Midbrain (tissue), 1 donor: ENCODE results near the gene RBP7.
"Not testable (repeated sequence)": the region's sequence is repeated elsewhere in the genome, so short reads cannot be mapped to it uniquely, and the experiment has no call there.

Experiments
- DNase-seq: peaks from one replicate; lab custom pipeline; 2025; lab: John Stamatoyannopoulos, UW

RBP7 gene

GRCh38 chr1:9996624-9997582 is at the start of gene RBP7:
RBP7 (plus strand) TSS chr1:9997228; CDS start chr1:9997259, 31 bp downstream.
- no peak for DNase-seq

GRCh38 chr1:9957726-9958125 is 39.3 kb upstream of the RBP7 start:
- no peak for DNase-seq

GRCh38 chr1:9960011-9960410 is 37.0 kb upstream of the RBP7 start:
- no peak for DNase-seq

GRCh38 chr1:9960706-9961562 is 36.1 kb upstream of the RBP7 start:
- no peak for DNase-seq

GRCh38 chr1:9984253-9984652 is 12.8 kb upstream of the RBP7 start:
- DNase-seq, result peak; percentile 31

- DNase-seq, result no peak
Measured at GRCh38 chr1:9985001-9985400, 12.0 kb upstream of the RBP7 start.

GRCh38 chr1:9989773-9990172 is 7.3 kb upstream of the RBP7 start:
- DNase-seq, result no peak

- no peak for DNase-seq
Measured at GRCh38 chr1:9990944-9991343, 6.1 kb upstream of the RBP7 start.

- DNase-seq, result no peak
Measured at GRCh38 chr1:9992910-9993309, 4.1 kb upstream of the RBP7 start.

GRCh38 chr1:9993561-9994075 is 3.4 kb upstream of the RBP7 start:
- DNase-seq, result no peak

GRCh38 chr1:10001016-10001665 is 4.1 kb downstream of the RBP7 start:
- DNase-seq, result peak; percentile 49

GRCh38 chr1:10005248-10005647 is 8.2 kb downstream of the RBP7 start:
- not testable (repeated sequence) for DNase-seq

GRCh38 chr1:10007169-10007568 is 10.1 kb downstream of the RBP7 start:
- DNase-seq, result no peak

- no peak for DNase-seq
Measured at GRCh38 chr1:10014016-10014415, 17.0 kb downstream of the RBP7 start.

- DNase-seq, result no peak
Measured at GRCh38 chr1:10019561-10019960, 22.5 kb downstream of the RBP7 start.

GRCh38 chr1:10020086-10020485 is 23.1 kb downstream of the RBP7 start:
- DNase-seq, result no peak

GRCh38 chr1:10020678-10021077 is 23.6 kb downstream of the RBP7 start:
- DNase-seq, result not testable (repeated sequence)

- not testable (repeated sequence) for DNase-seq
Measured at GRCh38 chr1:10021992-10022391, 25.0 kb downstream of the RBP7 start.

GRCh38 chr1:10022656-10023055 is 25.6 kb downstream of the RBP7 start:
- no peak for DNase-seq

- no peak for DNase-seq
Measured at GRCh38 chr1:10025354-10025753, 28.3 kb downstream of the RBP7 start.

- no peak for DNase-seq
Measured at GRCh38 chr1:10027027-10027426, 30.0 kb downstream of the RBP7 start.

GRCh38 chr1:10028956-10029500 is 32.0 kb downstream of the RBP7 start:
- not testable (repeated sequence) for DNase-seq
